GM12891 (cell line): ENCODE data around the gene ASB2.

Source experiments
- POLR2A ChIP-seq: IDR thresholded peaks from 2 replicates; pipeline ENCODE4 v1.6.1; 2011; ENCODE audit warnings: low read depth, low read length, control low read depth
- POLR2AphosphoS5 ChIP-seq: IDR thresholded peaks from 2 replicates; pipeline ENCODE4 v1.6.1; 2011; ENCODE audit warnings: low read depth, low read length, control low read depth
- SPI1 ChIP-seq: IDR thresholded peaks from 2 replicates; pipeline ENCODE4 v1.6.1; 2011; ENCODE audit warnings: low read depth, low read length, control low read depth
- TAF1 ChIP-seq: IDR thresholded peaks from 2 replicates; pipeline ENCODE4 v1.6.1; 2011; ENCODE audit warnings: low read depth, low read length, control low read depth

DNA sequence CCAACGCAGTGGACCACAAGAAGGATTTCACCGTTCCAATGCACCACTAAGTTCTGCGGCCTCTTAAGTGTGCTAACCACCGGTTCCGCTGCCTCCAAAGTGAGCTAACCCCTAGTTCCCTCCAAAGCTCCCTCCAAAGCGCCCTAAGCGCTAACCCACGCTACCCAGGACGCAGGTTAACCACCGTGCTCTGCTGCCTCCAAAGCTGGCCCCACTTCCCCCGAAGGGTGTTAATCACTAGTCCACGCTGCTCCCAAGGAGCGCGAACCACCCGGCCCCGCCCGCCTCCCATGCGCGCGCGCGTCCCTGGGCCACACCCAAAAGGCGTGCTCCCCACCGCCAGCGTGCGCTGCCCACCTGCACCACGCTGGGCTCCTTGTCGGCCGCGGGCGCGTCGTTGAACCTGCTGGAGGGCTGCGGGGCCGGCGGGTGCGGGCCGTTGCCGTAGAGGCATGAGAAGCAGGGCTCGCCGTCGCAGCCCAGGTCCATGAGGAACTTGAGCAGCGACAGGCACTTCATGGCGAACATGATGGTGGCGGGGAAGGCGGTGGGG lies 37.5 kb downstream of the ASB2 start:
- TF ChIP-seq POLR2A (no peak), POLR2AphosphoS5 (no peak), TAF1 (no peak), SPI1 (no peak)
